Subcutaneous abdominal adipose tissue (tissue), 5 donors: Measurements from ENCODE around the gene SULT2A1.
"Not testable (repeated sequence)": the region's sequence is repeated elsewhere in the genome, so short reads cannot be mapped to it uniquely, and the experiment has no call there.

Source experiments
- H3K27ac ChIP-seq: one replicate; pipeline ENCODE4 v1.7.0; 2013; ENCODE audit warnings: low read depth, mild to moderate bottlenecking, inconsistent platforms, low read length, moderate library complexity
- H3K27me3 ChIP-seq, 5 donors: one replicate each; pipeline ENCODE4 v1.7.0; 2013; ENCODE audit warnings: low read length in 5 of 5, inconsistent platforms in 1 of 5; ENCODE audit not compliant: control insufficient read depth in 5 of 5, insufficient read depth in 4 of 5
- H3K36me3 ChIP-seq, 5 donors: one replicate each; pipeline ENCODE4 v1.7.0; 2013; ENCODE audit warnings: low read length in 5 of 5; ENCODE audit not compliant: control insufficient read depth in 5 of 5, insufficient read depth in 5 of 5
- H3K4me1 ChIP-seq, 5 donors: one replicate each; pipeline ENCODE4 v1.7.0; 2013; ENCODE audit warnings: low read length in 5 of 5, mild to moderate bottlenecking in 3 of 5, moderate library complexity in 1 of 5; ENCODE audit not compliant: control insufficient read depth in 5 of 5, insufficient read depth in 5 of 5
- H3K4me3 ChIP-seq, 5 donors: one replicate each; pipeline ENCODE4 v1.7.0; 2013; ENCODE audit warnings: low read length in 5 of 5, low read depth in 1 of 5
- H3K9ac ChIP-seq, 5 donors: one replicate each; pipeline ENCODE4 v1.7.0; 2013; ENCODE audit warnings: low read length in 5 of 5, mild to moderate bottlenecking in 4 of 5, moderate library complexity in 3 of 5
- H3K9me3 ChIP-seq, 5 donors: one replicate each; pipeline ENCODE4 v1.7.0; 2013; ENCODE audit warnings: low read length in 5 of 5; ENCODE audit not compliant: control insufficient read depth in 5 of 5
- donor health status: healthy.
- donor health status: healthy.
- donor health status: healthy.
- donor health status: healthy.
- donor health status: healthy.

The SULT2A1 gene

GRCh38 chr19:47863514-47863936, 22.6 kb downstream of the SULT2A1 start:
- Histone ChIP-seq H3K9ac (no peak overlapping the region), H3K27me3 (peaks cover 0 to 4% (median 2%) of the 10 kb centered on the region in 5 donors)

GRCh38 chr19:47861630-47862029, 24.5 kb downstream of the SULT2A1 start:
- Histone ChIP-seq H3K36me3 (no peaks in the 10 kb centered on the region), H3K27ac (no peak overlapping the region), H3K9ac (no peak overlapping the region), H3K4me1 (no peaks in the 10 kb centered on the region), H3K4me3 (no peak overlapping the region), H3K27me3 (peaks cover 0 to 5% (median 4%) of the 10 kb centered on the region in 5 donors), H3K9me3 (peaks cover 0 to 4% (median 2%) of the 10 kb centered on the region in 5 donors)

More at GRCh38 chr19:47863514-47863936, 22.6 kb downstream of the SULT2A1 start:
- Histone ChIP-seq H3K4me1 (no peaks in the 10 kb centered on the region), H3K4me3 (no peak overlapping the region), H3K36me3 (no peaks in the 10 kb centered on the region), H3K27ac (no peak overlapping the region), H3K9me3 (peaks cover 0 to 4% (median 2%) of the 10 kb centered on the region in 5 donors)

- Histone ChIP-seq H3K9ac (no peak overlapping the region), H3K4me1 (no peaks in the 10 kb centered on the region), H3K9me3 (peaks cover 0 to 4% (median 2%) of the 10 kb centered on the region in 5 donors), H3K27me3 (peaks cover 0 to 5% (median 4%) of the 10 kb centered on the region in 5 donors), H3K4me3 (no peak overlapping the region), H3K27ac (no peak overlapping the region), H3K36me3 (no peaks in the 10 kb centered on the region)
Measured at GRCh38 chr19:47860602-47861297, 25.4 kb downstream of the SULT2A1 start.

- not testable (repeated sequence) for H3K4me3 ChIP-seq, H3K9me3 ChIP-seq, H3K27me3 ChIP-seq, H3K36me3 ChIP-seq, H3K9ac ChIP-seq, H3K27ac ChIP-seq, H3K4me1 ChIP-seq
Measured at GRCh38 chr19:47859838-47860237, 26.3 kb downstream of the SULT2A1 start.

- not testable (repeated sequence) for H3K9ac ChIP-seq, H3K36me3 ChIP-seq, H3K9me3 ChIP-seq, H3K4me1 ChIP-seq, H3K27me3 ChIP-seq, H3K27ac ChIP-seq, H3K4me3 ChIP-seq
Measured at GRCh38 chr19:47858646-47859285, 27.3 kb downstream of the SULT2A1 start, which contains the start of gene TPRX2. Gene TPRX2 (plus strand): TSS chr19:47859235. CDS start chr19:47859247, 12 bp downstream.

GRCh38 chr19:47858231-47858630, 27.9 kb downstream of the SULT2A1 start:
- H3K4me1 ChIP-seq, H3K4me3 ChIP-seq, H3K9me3 ChIP-seq, H3K27ac ChIP-seq, H3K36me3 ChIP-seq, H3K27me3 ChIP-seq, H3K9ac ChIP-seq: not testable (repeated sequence)

- peaks cover 5 to 18% (median 12%) of the 10 kb centered on the region in 5 donors for H3K27me3 ChIP-seq
Measured at GRCh38 chr19:47854459-47854858, 31.7 kb downstream of the SULT2A1 start.

GRCh38 chr19:47853003-47853402, 33.1 kb downstream of the SULT2A1 start:
- Histone ChIP-seq H3K27ac (no peak overlapping the region), H3K9me3 (no peaks in the 10 kb centered on the region), H3K36me3 (no peaks in the 10 kb centered on the region), H3K9ac (no peak overlapping the region), H3K4me3 (no peak overlapping the region), H3K27me3 (peaks cover 15 to 23% (median 18%) of the 10 kb centered on the region in 5 donors), H3K4me1 (peaks cover 0 to 2% (median 0%) of the 10 kb centered on the region in 5 donors)

More at GRCh38 chr19:47854459-47854858, 31.7 kb downstream of the SULT2A1 start:
- Histone ChIP-seq H3K36me3 (no peaks in the 10 kb centered on the region), H3K9ac (no peak overlapping the region), H3K4me3 (no peak overlapping the region), H3K9me3 (no peaks in the 10 kb centered on the region), H3K27ac (no peak overlapping the region), H3K4me1 (peaks cover 0 to 2% (median 0%) of the 10 kb centered on the region in 5 donors)

GRCh38 chr19:47848823-47849473, 37.2 kb downstream of the SULT2A1 start:
- H3K4me3 ChIP-seq = no peak overlapping the region
- H3K9ac ChIP-seq = no peak overlapping the region
- H3K36me3 ChIP-seq = no peaks in the 10 kb centered on the region
- no peaks in the 10 kb centered on the region for H3K9me3 ChIP-seq
- no peak overlapping the region for H3K27ac ChIP-seq
- peaks cover 0 to 2% (median 0%) of the 10 kb centered on the region in 5 donors for H3K4me1 ChIP-seq
- peaks cover 15 to 27% (median 18%) of the 10 kb centered on the region in 5 donors for H3K27me3 ChIP-seq

- no peak overlapping the region for H3K4me3 ChIP-seq
- peaks cover 0 to 2% (median 0%) of the 10 kb centered on the region in 5 donors for H3K4me1 ChIP-seq
- H3K9ac ChIP-seq = no peak overlapping the region
- H3K27me3 ChIP-seq = peaks cover 12 to 27% (median 15%) of the 10 kb centered on the region in 5 donors
- no peaks in the 10 kb centered on the region for H3K36me3 ChIP-seq
- H3K27ac ChIP-seq = no peak overlapping the region
- H3K9me3 ChIP-seq = no peaks in the 10 kb centered on the region
Measured at GRCh38 chr19:47848425-47848822, 37.7 kb downstream of the SULT2A1 start.
